H9 (cell line): ENCODE results near the gene REG3G. TPM values are rescaled to one million over a fixed set of nuclear protein-coding genes. Genes with fewer than 3 reads are reported as not detected.

Experiments used
- DNase-seq: peaks from one replicate; pipeline ENCODE4 v3.0.0-alpha.2; 2017
- H2AFZ ChIP-seq: one replicate; pipeline ENCODE4 v1.6.1; 2013; ENCODE audit warnings: mild to moderate bottlenecking, low read length, control low read depth, moderate library complexity
- H2AK5ac ChIP-seq: 2 replicates; pipeline ENCODE4 v1.6.1; 2013; ENCODE audit warnings: low read length, control low read depth, mixed read lengths; ENCODE audit not compliant: insufficient read length
- H2BK120ac ChIP-seq: one replicate; pipeline ENCODE4 v1.6.1; 2013; ENCODE audit warnings: low read depth, mild to moderate bottlenecking, low read length, control low read depth, inconsistent platforms; ENCODE audit not compliant: poor library complexity, severe bottlenecking
- H2BK12ac ChIP-seq: 2 replicates; pipeline ENCODE4 v1.6.1; 2013; ENCODE audit warnings: low read length, control low read depth, mixed read lengths, low read depth; ENCODE audit not compliant: insufficient read length
- H2BK15ac ChIP-seq: 2 replicates; pipeline ENCODE4 v1.6.1; 2013; ENCODE audit warnings: low read depth, low read length, control low read depth
- H2BK20ac ChIP-seq: one replicate; pipeline ENCODE4 v1.6.1; 2013; ENCODE audit warnings: low read depth, mild to moderate bottlenecking, low read length, control low read depth, inconsistent platforms; ENCODE audit not compliant: poor library complexity, severe bottlenecking
- H2BK5ac ChIP-seq: 2 replicates; pipeline ENCODE4 v1.6.1; 2013; ENCODE audit warnings: low read length, control low read depth, mixed read lengths; ENCODE audit not compliant: insufficient read length
- H3K14ac ChIP-seq: 2 replicates; pipeline ENCODE4 v1.6.1; 2013; ENCODE audit warnings: low read length, control low read depth; ENCODE audit not compliant: insufficient read depth
- H3K18ac ChIP-seq: 2 replicates; pipeline ENCODE4 v1.6.1; 2013; ENCODE audit warnings: low read depth, mild to moderate bottlenecking, mixed read lengths, low read length, control low read depth; ENCODE audit not compliant: insufficient read length
- H3K23ac ChIP-seq: 2 replicates; pipeline ENCODE4 v1.6.1; 2013; ENCODE audit warnings: low read length, control low read depth, mixed read lengths, low read depth; ENCODE audit not compliant: insufficient read length
- H3K23me2 ChIP-seq: 2 replicates; pipeline ENCODE4 v1.6.1; 2013; ENCODE audit warnings: low read depth, mild to moderate bottlenecking, mixed read lengths, low read length, control low read depth; ENCODE audit not compliant: insufficient read length, poor library complexity, severe bottlenecking
- H3K27ac ChIP-seq: 2 replicates; pipeline ENCODE4 v1.5.1; 2013; ENCODE audit warnings: low read length, control low read depth, mixed read lengths, low read depth; ENCODE audit not compliant: insufficient read length
- H3K27me3 ChIP-seq: 2 replicates; pipeline ENCODE4 v1.6.1; 2013; ENCODE audit warnings: low read length, control low read depth, inconsistent platforms; ENCODE audit not compliant: insufficient read depth
- H3K4ac ChIP-seq: 2 replicates; pipeline ENCODE4 v1.6.1; 2013; ENCODE audit warnings: low read depth, mild to moderate bottlenecking, control low read depth, inconsistent platforms, low read length, moderate library complexity
- H3K4me1 ChIP-seq: 2 replicates; pipeline ENCODE4 v1.6.1; 2013; ENCODE audit warnings: low read length, control low read depth, inconsistent platforms; ENCODE audit not compliant: insufficient read depth
- H3K4me2 ChIP-seq: 2 replicates; pipeline ENCODE4 v1.6.1; 2013; ENCODE audit warnings: low read length, control low read depth, mixed read lengths; ENCODE audit not compliant: insufficient read length, insufficient read depth
- H3K56ac ChIP-seq: 2 replicates; pipeline ENCODE4 v1.6.1; 2013; ENCODE audit warnings: low read depth, mild to moderate bottlenecking, mixed read lengths, low read length, control low read depth; ENCODE audit not compliant: insufficient read length
- H3K79me1 ChIP-seq: 2 replicates; pipeline ENCODE4 v1.6.1; 2013; ENCODE audit warnings: low read depth, mild to moderate bottlenecking, moderate library complexity, low read length, control low read depth, inconsistent platforms; ENCODE audit not compliant: insufficient read depth, poor library complexity, severe bottlenecking
- H3K79me2 ChIP-seq: 2 replicates; pipeline ENCODE4 v1.6.1; 2013; ENCODE audit warnings: low read length, control low read depth, inconsistent platforms; ENCODE audit not compliant: insufficient read depth
- H3K9ac ChIP-seq: 2 replicates; pipeline ENCODE4 v1.6.1; 2013; ENCODE audit warnings: low read length, control low read depth, mixed read lengths; ENCODE audit not compliant: insufficient read length; ENCODE audit errors: extremely low read depth
- H3K9me3 ChIP-seq: one replicate; pipeline ENCODE4 v1.6.1; 2013; ENCODE audit warnings: low read depth, low read length, inconsistent platforms; ENCODE audit not compliant: control insufficient read depth
- H3T11ph ChIP-seq: one replicate; pipeline ENCODE4 v1.6.1; 2013; ENCODE audit warnings: mild to moderate bottlenecking, low read length, control low read depth, inconsistent platforms
- H4K20me1 ChIP-seq: one replicate; pipeline ENCODE4 v1.6.1; 2013; ENCODE audit not compliant: control insufficient read depth, insufficient read length, insufficient read depth
- H4K5ac ChIP-seq: 2 replicates; pipeline ENCODE4 v1.6.1; 2013; ENCODE audit warnings: low read depth, mild to moderate bottlenecking, mixed read lengths, low read length, control low read depth; ENCODE audit not compliant: insufficient read length
- H4K8ac ChIP-seq: replicated peaks from 2 replicates; pipeline ENCODE4 v1.6.1; 2013; ENCODE audit warnings: low read length, control low read depth, mixed read lengths, low read depth; ENCODE audit not compliant: insufficient read length
- H4K91ac ChIP-seq: 2 replicates; pipeline ENCODE4 v1.6.1; 2013; ENCODE audit warnings: low read depth, mild to moderate bottlenecking, moderate library complexity, mixed read lengths, low read length, control low read depth; ENCODE audit not compliant: insufficient read length
- H3K27ac Mint-ChIP-seq, 3 experiments: 2 replicates in 2 of 3; 3 replicates in 1 of 3; pipeline ENCODE4 v1.8.0; 2020 to 2021; ENCODE audit warnings: mixed read lengths in 3 of 3, mild to moderate bottlenecking in 1 of 3, moderate library complexity in 1 of 3
- H3K27me3 Mint-ChIP-seq: 2 replicates; pipeline ENCODE4 v1.8.0; 2021; ENCODE audit warnings: low read depth, mild to moderate bottlenecking, moderate library complexity, mixed read lengths
- H3K36me3 Mint-ChIP-seq, 3 experiments: 2 replicates in 2 of 3; 3 replicates in 1 of 3; pipeline ENCODE4 v1.8.0; 2020 to 2021; ENCODE audit warnings: low read depth in 3 of 3, mixed read lengths in 3 of 3; ENCODE audit not compliant: insufficient read depth in 1 of 3
- H3K4me1 Mint-ChIP-seq, 2 experiments: 2 replicates each; pipeline ENCODE4 v1.8.0; 2020; ENCODE audit warnings: mixed read lengths in 2 of 2
- H3K4me3 Mint-ChIP-seq, 2 experiments: 2 replicates in 1 of 2; 3 replicates in 1 of 2; pipeline ENCODE4 v1.8.0; 2020 to 2021; ENCODE audit warnings: mild to moderate bottlenecking in 2 of 2, mixed read lengths in 2 of 2, moderate library complexity in 1 of 2
- H3K9me3 Mint-ChIP-seq, 2 experiments: 2 replicates in 1 of 2; 3 replicates in 1 of 2; pipeline ENCODE4 v1.8.0; 2020; ENCODE audit warnings: mild to moderate bottlenecking in 2 of 2, mixed read lengths in 2 of 2, moderate library complexity in 1 of 2
- CTCF ChIP-seq: fragments of 200-600 bp; sonication (generic); conservative IDR thresholded peaks from 3 replicates; pipeline ENCODE4 v1.8.0; 2021; ENCODE audit warnings: antibody characterized with exemption, mild to moderate bottlenecking
- WGBS: extraction: QIAGEN DNeasy Blood & Tissue Kit; methylation state at CpG from one replicate; pipeline ENCODE4 v1.1.7; 2013; ENCODE audit warnings: missing lambda C conversion rate, low lambda C conversion rate, mixed read lengths; ENCODE audit not compliant: insufficient read length; ENCODE audit errors: extremely low coverage; 5-methylcytosine and 5-hydroxymethylcytosine counted together
- total RNA-seq: library from RNA; stranded (reverse); gene quantifications from 2 replicates; pipeline ENCODE4 v1.2.1, GENCODE V29; 2021

The REG3G gene
- total RNA-seq, 1 experiment from 2014 or later, result not detected

DNA sequence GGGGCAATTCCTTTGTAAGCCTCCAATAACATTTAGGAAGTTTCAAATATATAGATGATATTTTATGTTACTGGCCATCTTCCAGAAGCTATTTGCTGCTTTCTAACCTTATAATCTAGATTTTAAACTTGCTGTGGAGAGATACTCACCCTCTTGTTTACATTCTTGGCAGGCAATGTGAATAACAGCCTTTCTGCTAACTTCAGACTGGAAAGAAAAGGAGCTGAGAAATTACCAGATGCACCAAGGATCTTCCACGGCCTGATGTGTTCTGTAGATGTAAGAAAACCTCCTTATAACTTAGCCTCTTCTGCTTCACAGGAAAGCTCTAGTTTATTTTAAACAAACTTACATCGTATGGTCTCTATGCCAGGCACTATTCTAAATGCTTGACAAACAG lies 45.6 kb downstream of the REG3G start:
- Histone ChIP-seq H2BK15ac (no peak overlapping the region), H3K14ac (no peak overlapping the region), H4K5ac (no peak overlapping the region), H2BK12ac (no peak overlapping the region), H3K79me2 (no peaks in the 10 kb centered on the region), H4K91ac (no peak overlapping the region), H3K27ac (no peak overlapping the region), H3K27me3 (no peaks in the 10 kb centered on the region), H3K4me1 (no peaks in the 10 kb centered on the region), H3T11ph (no peak overlapping the region), H3K18ac (no peak overlapping the region), H3K9me3 (no peaks in the 10 kb centered on the region), H2BK120ac (no peak overlapping the region), H2AFZ (no peak overlapping the region), H3K23ac (no peak overlapping the region), H3K23me2 (no peaks in the 10 kb centered on the region), H2AK5ac (no peak overlapping the region), H4K8ac (no peak overlapping the region), H3K4me2 (no peak overlapping the region), H3K56ac (no peak overlapping the region), H2BK5ac (no peak overlapping the region), H3K4ac (no peak overlapping the region), H2BK20ac (no peak overlapping the region), H4K20me1 (no peaks in the 10 kb centered on the region), H3K9ac (no peak overlapping the region), H3K79me1 (no peaks in the 10 kb centered on the region)
- TF ChIP-seq CTCF, result no peak
- Mint-ChIP-seq H3K4me3 (no peak overlapping the region), H3K4me1 (no peaks in the 10 kb centered on the region), H3K36me3 (no peaks in the 10 kb centered on the region), H3K27ac (no peak overlapping the region), H3K27me3 (peaks cover 6% of the 10 kb centered on the region; the same call in 1 of the 2 replicates), H3K9me3 (no peaks in the 10 kb centered on the region)
- no CpG with 5 or more reads among the region's 2 CpGs for whole genome bisulfite sequencing
- no peak for DNase-seq

Other genes starting within 250 kb of the REG3G start
- not detected in 2 replicates for gene REG1B, start 62.3 kb downstream of the REG3G start, total RNA-seq
- gene REG1A, start 94.8 kb downstream of the REG3G start, total RNA-seq, result not detected in 2 replicates
- not detected in 2 replicates for gene REG3A, start 134.1 kb downstream of the REG3G start, total RNA-seq